Astrocyte of the spinal cord (primary cell): ENCODE data around the gene TBATA.

Experiments used
- DNase-seq: peaks from one replicate; pipeline ENCODE4 v3.0.0; 2011; ENCODE audit warnings: low read depth, low spot score
- H3K4me3 ChIP-seq: 2 replicates; pipeline ENCODE4 v1.5.1; 2011; ENCODE audit warnings: low read depth, mild to moderate bottlenecking, low read length, moderate library complexity
- in situ Hi-C: cut with HindIII; loops from 2 replicates; pipeline ENCODE4 v1.10.0; 2017; ENCODE audit warnings: low sequenced_read_pairs
- TF ChIP-seq, protein P1 (sequence below): IDR thresholded peaks from 2 replicates; pipeline ENCODE4 v1.5.1; 2012; ENCODE audit warnings: low read depth, mild to moderate bottlenecking, low read length, inconsistent platforms

TBATA gene

GRCh38 chr10:70762441-70763175 lies 22.6 kb downstream of the TBATA start:
- TF ChIP-seq, protein P1, sequence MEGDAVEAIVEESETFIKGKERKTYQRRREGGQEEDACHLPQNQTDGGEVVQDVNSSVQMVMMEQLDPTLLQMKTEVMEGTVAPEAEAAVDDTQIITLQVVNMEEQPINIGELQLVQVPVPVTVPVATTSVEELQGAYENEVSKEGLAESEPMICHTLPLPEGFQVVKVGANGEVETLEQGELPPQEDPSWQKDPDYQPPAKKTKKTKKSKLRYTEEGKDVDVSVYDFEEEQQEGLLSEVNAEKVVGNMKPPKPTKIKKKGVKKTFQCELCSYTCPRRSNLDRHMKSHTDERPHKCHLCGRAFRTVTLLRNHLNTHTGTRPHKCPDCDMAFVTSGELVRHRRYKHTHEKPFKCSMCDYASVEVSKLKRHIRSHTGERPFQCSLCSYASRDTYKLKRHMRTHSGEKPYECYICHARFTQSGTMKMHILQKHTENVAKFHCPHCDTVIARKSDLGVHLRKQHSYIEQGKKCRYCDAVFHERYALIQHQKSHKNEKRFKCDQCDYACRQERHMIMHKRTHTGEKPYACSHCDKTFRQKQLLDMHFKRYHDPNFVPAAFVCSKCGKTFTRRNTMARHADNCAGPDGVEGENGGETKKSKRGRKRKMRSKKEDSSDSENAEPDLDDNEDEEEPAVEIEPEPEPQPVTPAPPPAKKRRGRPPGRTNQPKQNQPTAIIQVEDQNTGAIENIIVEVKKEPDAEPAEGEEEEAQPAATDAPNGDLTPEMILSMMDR: no peak
- in situ Hi-C loops: no loop called here
- no peak overlapping the region for H3K4me3 ChIP-seq
- DNase-seq: no peak

GRCh38 chr10:70761727-70762350 lies 23.3 kb downstream of the TBATA start:
- no peak overlapping the region for H3K4me3 ChIP-seq
- TF ChIP-seq, protein P1: no peak
- in situ Hi-C loops: no loop called here
- no peak for DNase-seq

- peak; percentile 20 for DNase-seq
- TF ChIP-seq, protein P1: peak; percentile 41
- in situ Hi-C loops: no loop called here
- no peak overlapping the region for H3K4me3 ChIP-seq
Measured at GRCh38 chr10:70761031-70761601, 24.1 kb downstream of the TBATA start.

DNA sequence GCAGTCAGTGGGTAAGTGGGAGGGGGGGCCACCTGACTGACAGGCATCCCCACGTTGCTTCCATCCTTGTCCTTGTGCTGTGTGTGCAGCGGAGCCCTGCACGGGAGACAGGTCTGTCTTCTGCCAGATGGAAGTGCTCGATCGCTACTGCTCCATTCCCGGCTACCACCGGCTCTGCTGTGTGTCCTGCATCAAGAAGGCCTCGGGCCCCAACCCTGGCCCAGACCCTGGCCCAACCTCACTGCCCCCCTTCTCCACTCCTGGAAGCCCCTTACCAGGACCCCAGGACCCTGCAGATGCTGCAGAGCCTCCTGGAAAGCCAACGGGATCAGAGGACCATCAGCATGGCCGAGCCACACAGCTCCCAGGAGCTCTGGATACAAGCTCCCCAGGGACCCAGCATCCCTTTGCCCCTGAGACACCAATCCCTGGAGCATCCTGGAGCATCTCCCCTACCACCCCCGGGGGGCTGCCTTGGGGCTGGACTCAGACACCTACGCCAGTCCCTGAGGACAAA lies 24.8 kb downstream of the TBATA start:
- H3K4me3 ChIP-seq: no peak overlapping the region
- TF ChIP-seq, protein P1: no peak
- no peak for DNase-seq
- in situ Hi-C loops: no loop called here

DNA sequence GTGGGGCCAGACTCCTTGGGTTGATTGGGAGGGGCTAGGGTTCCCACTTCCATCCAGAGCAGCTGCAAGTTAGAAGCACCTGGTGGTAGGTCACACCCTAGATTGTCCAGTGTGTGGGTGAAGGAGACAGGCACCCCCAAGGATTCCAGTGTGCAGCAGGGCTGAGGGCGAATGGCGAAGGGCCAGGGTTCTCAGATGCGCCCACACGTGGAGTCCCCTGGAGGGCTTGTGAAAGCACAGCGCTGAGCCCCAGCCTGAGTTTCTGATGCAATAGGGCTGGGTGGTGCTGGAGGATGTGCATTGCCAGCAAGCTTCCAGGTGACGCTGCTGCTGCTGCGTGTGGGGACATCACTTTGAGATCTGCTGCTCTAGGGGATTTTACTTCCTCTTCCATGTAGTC lies 25.4 kb downstream of the TBATA start:
- in situ Hi-C loops: no loop called here
- no peak overlapping the region for H3K4me3 ChIP-seq
- TF ChIP-seq, protein P1: no peak
- no peak for DNase-seq

DNA sequence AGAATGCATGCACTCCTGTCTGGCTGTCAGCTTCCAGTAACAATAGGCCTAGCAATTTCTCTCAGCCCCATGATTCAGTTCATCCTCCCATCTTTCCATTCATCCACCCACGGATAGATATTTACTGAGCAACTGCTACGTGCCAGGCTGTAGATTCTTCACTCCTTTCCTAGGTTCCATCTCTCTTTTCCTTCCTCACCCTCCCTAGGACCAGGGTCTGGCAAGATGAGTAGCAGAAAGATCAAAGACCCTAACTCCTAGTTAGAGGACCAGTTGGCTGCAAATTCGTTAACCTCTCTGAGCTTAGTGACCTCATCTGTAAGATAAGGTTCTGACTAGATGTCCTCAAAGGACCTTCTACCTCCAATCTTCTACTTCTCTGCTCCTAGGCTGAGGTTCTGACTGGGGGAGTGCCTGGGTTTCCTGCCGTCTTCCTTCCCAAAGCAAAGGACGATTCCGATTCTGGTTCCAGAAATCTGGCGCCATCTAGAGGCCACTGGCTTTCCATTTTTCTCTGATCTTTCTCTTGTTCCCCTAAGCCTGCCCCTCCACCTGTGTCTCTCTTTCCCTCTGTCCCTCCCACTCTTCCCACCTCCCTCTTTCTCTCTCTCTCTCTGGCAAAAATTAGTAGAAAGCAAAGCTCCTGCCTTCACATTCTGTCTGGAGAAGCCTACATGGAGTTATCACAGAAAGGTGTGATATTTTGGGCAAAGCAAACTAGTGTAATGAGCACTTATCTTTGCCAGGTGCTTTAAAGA lies 26.2 kb downstream of the TBATA start:
- TF ChIP-seq, protein P1: peak; percentile 70
- DNase-seq: peak; percentile 74
- in situ Hi-C loops: no loop called here
- no peak overlapping the region for H3K4me3 ChIP-seq
